Endodermal cell (in vitro differentiated cells): ENCODE data around the gene CEP85L. TPM values are rescaled to one million over a fixed set of nuclear protein-coding genes. Genes with fewer than 3 reads are reported as not detected.
A peak's percentile ranks its signal among the peaks of the same experiment; 100 is the strongest.

Source experiments
- DNase-seq: peaks from one replicate; pipeline ENCODE4 v3.0.0-alpha.2; 2017
- H3K27ac ChIP-seq: 2 replicates; pipeline ENCODE4 v1.5.1; 2013; ENCODE audit warnings: mild to moderate bottlenecking, low read depth, low read length, moderate library complexity
- H3K27me3 ChIP-seq: 2 replicates; pipeline ENCODE4 v1.6.1; 2013; ENCODE audit warnings: mild to moderate bottlenecking, low read length, moderate library complexity; ENCODE audit not compliant: insufficient read depth, control insufficient read depth, poor library complexity, severe bottlenecking
- H3K36me3 ChIP-seq: 2 replicates; pipeline ENCODE4 v1.7.0; 2013; ENCODE audit warnings: mild to moderate bottlenecking, low read length, moderate library complexity; ENCODE audit not compliant: control insufficient read depth, insufficient read depth
- H3K4me1 ChIP-seq: one replicate; pipeline ENCODE4 v1.7.0; 2013; ENCODE audit warnings: low read length; ENCODE audit not compliant: control insufficient read depth, insufficient read depth
- H3K4me3 ChIP-seq: 2 replicates; pipeline ENCODE4 v1.5.1; 2013; ENCODE audit warnings: mild to moderate bottlenecking, low read length, moderate library complexity
- H3K9ac ChIP-seq: 2 replicates; pipeline ENCODE4 v1.6.1; 2013; ENCODE audit warnings: mild to moderate bottlenecking, low read length, moderate library complexity; ENCODE audit not compliant: poor library complexity, severe bottlenecking; ENCODE audit errors: extremely low read depth
- H3K9me3 ChIP-seq: 2 replicates; pipeline ENCODE4 v1.6.1; 2013; ENCODE audit warnings: mild to moderate bottlenecking, low read length, moderate library complexity; ENCODE audit not compliant: control insufficient read depth
- H3K27ac Mint-ChIP-seq: 2 replicates; pipeline ENCODE4 v1.8.0; 2020; ENCODE audit warnings: mixed read lengths
- H3K27me3 Mint-ChIP-seq: 2 replicates; pipeline ENCODE4 v1.8.0; 2021; ENCODE audit warnings: mild to moderate bottlenecking, mixed read lengths; ENCODE audit not compliant: insufficient read depth
- H3K36me3 Mint-ChIP-seq: 2 replicates; pipeline ENCODE4 v1.8.0; 2020; ENCODE audit warnings: low read depth, mixed read lengths
- H3K4me1 Mint-ChIP-seq: 2 replicates; pipeline ENCODE4 v1.8.0; 2020; ENCODE audit warnings: mixed read lengths
- H3K4me3 Mint-ChIP-seq: 2 replicates; pipeline ENCODE4 v1.8.0; 2020; ENCODE audit warnings: mild to moderate bottlenecking, moderate library complexity, mixed read lengths
- H3K9me3 Mint-ChIP-seq: 2 replicates; pipeline ENCODE4 v1.8.0; 2020; ENCODE audit warnings: mild to moderate bottlenecking, mixed read lengths
- CTCF ChIP-seq: fragments of 200-600 bp; sonication (generic); conservative IDR thresholded peaks from 2 replicates; pipeline ENCODE4 v1.5.0; 2021; ENCODE audit warnings: antibody characterized with exemption, mild to moderate bottlenecking
- WGBS, 2 experiments: methylation state at CpG; one replicate each; pipeline versions ENCODE4 v1.1.5 to v1.1.7; 2013; ENCODE audit warnings: missing lambda C conversion rate in 2 of 2, mixed read lengths in 1 of 2; ENCODE audit not compliant: insufficient coverage in 1 of 2, insufficient read length in 1 of 2; 5-methylcytosine and 5-hydroxymethylcytosine counted together
- total RNA-seq, 2 donors: library from RNA; stranded (reverse); fragmentation: NEBNext Ultra II Directional in 1 of 2; extraction: Animal tissue kit (Norgen Biotek cat#: 25700) in 1 of 2; gene quantifications; 2 replicates in 1 of 2; 3 replicates in 1 of 2; pipeline ENCODE4 v1.2.1, GENCODE V29; 2021

CEP85L gene
- total RNA-seq, 2 donors from 2014 or later = 6.7 to 10.2 TPM

GRCh38 chr6:118648866-118649554, 2.4 kb downstream of the CEP85L start:
- Mint-ChIP-seq H3K4me1 (peaks cover 17% of the 10 kb centered on the region), H3K36me3 (no peaks in the 10 kb centered on the region), H3K4me3 (no peak overlapping the region), H3K9me3 (no peaks in the 10 kb centered on the region), H3K27ac (no peak overlapping the region), H3K27me3 (peaks cover 12% of the 10 kb centered on the region)
- Histone ChIP-seq H3K9ac (no peak overlapping the region), H3K4me3 (peak overlapping the region; percentile 84), H3K9me3 (no peaks in the 10 kb centered on the region), H3K27ac (no peak overlapping the region), H3K4me1 (no peaks in the 10 kb centered on the region), H3K36me3 (no peaks in the 10 kb centered on the region), H3K27me3 (peaks cover 12% of the 10 kb centered on the region)
- DNase-seq = no peak
- WGBS, 2 experiments = 85% methylated on average over 2 of the region's 2 CpGs; no CpG with 5 or more reads in 1 of the 2 experiments
- no peak for TF ChIP-seq CTCF

DNA sequence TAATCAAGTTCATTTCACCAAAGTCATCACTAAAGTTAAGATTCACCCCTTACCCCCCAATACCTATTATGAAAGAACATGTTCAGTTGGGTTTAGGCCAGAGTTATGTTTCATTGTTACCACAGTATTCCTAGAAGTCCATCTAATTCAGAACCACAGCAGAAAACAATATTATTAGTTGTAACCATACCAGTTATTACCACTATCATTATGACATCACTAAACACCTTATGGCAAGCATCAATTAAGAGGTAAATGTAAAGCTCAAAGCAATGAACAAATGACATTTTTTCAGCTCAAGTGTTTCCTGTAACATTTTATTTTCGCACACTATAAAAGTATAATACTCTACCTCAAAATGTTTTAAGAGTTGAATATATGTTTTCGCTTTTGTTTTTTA, 4.4 kb downstream of the CEP85L start:
- peaks cover 13% of the 10 kb centered on the region for H3K4me1 Mint-ChIP-seq
- H3K9ac ChIP-seq = no peak overlapping the region
- WGBS, 2 experiments = 93 to 100% methylated on average over 1 of the region's 2 CpGs
- peaks cover 12% of the 10 kb centered on the region for H3K27me3 Mint-ChIP-seq
- peaks cover 12% of the 10 kb centered on the region for H3K27me3 ChIP-seq
- no peaks in the 10 kb centered on the region for H3K4me1 ChIP-seq
- no peaks in the 10 kb centered on the region for H3K9me3 Mint-ChIP-seq
- H3K4me3 ChIP-seq = no peak overlapping the region
- no peaks in the 10 kb centered on the region for H3K36me3 ChIP-seq
- no peak overlapping the region for H3K27ac Mint-ChIP-seq
- TF ChIP-seq CTCF = no peak
- no peak overlapping the region for H3K27ac ChIP-seq
- H3K9me3 ChIP-seq = no peaks in the 10 kb centered on the region
- no peak overlapping the region for H3K4me3 Mint-ChIP-seq
- DNase-seq = no peak
- H3K36me3 Mint-ChIP-seq = no peaks in the 10 kb centered on the region

DNA sequence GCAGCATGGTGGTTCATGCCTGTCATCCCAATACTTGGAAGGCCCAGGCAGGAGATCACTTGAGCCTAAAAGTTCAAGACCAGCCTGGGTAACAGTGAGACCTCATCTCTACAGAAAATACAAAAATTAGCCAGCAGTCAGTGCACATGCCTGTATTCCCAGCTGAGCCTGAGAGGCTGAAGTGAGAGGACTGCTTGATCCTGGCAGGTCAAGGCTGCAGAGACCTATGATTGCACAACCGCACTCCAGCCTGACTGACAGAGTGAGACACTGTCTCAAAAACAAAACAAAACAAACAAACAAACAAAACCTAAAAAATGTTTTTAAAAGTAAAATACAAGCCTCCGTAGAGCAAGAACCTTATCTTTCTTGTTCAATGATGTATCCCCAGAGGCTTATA, 6.0 kb downstream of the CEP85L start:
- Mint-ChIP-seq H3K4me1 (peaks cover 18% of the 10 kb centered on the region), H3K27ac (no peak overlapping the region), H3K9me3 (no peaks in the 10 kb centered on the region), H3K4me3 (no peak overlapping the region), H3K36me3 (no peaks in the 10 kb centered on the region), H3K27me3 (peaks cover 12% of the 10 kb centered on the region)
- H3K9me3 ChIP-seq = no peaks in the 10 kb centered on the region
- H3K9ac ChIP-seq = no peak overlapping the region
- peaks cover 12% of the 10 kb centered on the region for H3K27me3 ChIP-seq
- no peak overlapping the region for H3K4me3 ChIP-seq
- no peaks in the 10 kb centered on the region for H3K4me1 ChIP-seq
- WGBS, 2 experiments = 96 to 100% methylated on average over 1 to 2 of the region's 2 CpGs
- H3K27ac ChIP-seq = no peak overlapping the region
- no peak for DNase-seq
- no peak for TF ChIP-seq CTCF
- no peaks in the 10 kb centered on the region for H3K36me3 ChIP-seq
